GM04503 (cell line): ENCODE measurements around the gene SMARCD2.
"Not testable (repeated sequence)": the region's sequence is repeated elsewhere in the genome, so short reads cannot be mapped to it uniquely, and the experiment has no call there.

Experiments
- DNase-seq: peaks from one replicate; pipeline ENCODE4 v3.0.0-alpha.2; 2012; ENCODE audit warnings: low read depth

The SMARCD2 gene

GRCh38 chr17:63800783-63801182, 41.7 kb downstream of the SMARCD2 start:
- no peak for DNase-seq

- no peak for DNase-seq
Measured at GRCh38 chr17:63798572-63799106, 43.8 kb downstream of the SMARCD2 start.

- not testable (repeated sequence) for DNase-seq
Measured at GRCh38 chr17:63796375-63796774, 46.1 kb downstream of the SMARCD2 start.

GRCh38 chr17:63792055-63792729, 50.3 kb downstream of the SMARCD2 start:
- DNase-seq: no peak

- DNase-seq: no peak
Measured at GRCh38 chr17:63790057-63790456, 52.4 kb downstream of the SMARCD2 start.

- DNase-seq: no peak
Measured at GRCh38 chr17:63786971-63787711, 55.3 kb downstream of the SMARCD2 start.

GRCh38 chr17:63786117-63786516, 56.4 kb downstream of the SMARCD2 start:
- DNase-seq: no peak

GRCh38 chr17:63785556-63785955, 56.9 kb downstream of the SMARCD2 start:
- no peak for DNase-seq

- DNase-seq: no peak
Measured at GRCh38 chr17:63783522-63783921, 59.0 kb downstream of the SMARCD2 start.
